ENCODE measurements around the gene OR10AD1. TPM values are rescaled to one million over a fixed set of nuclear protein-coding genes. Genes with fewer than 3 reads are reported as not detected.

OR10AD1 gene
- total and polyA plus RNA-seq, 9 of the 15 experiments (the other 6 are each of a cell fraction or from before 2014, with no cell fraction given), result not detected

DNA sequence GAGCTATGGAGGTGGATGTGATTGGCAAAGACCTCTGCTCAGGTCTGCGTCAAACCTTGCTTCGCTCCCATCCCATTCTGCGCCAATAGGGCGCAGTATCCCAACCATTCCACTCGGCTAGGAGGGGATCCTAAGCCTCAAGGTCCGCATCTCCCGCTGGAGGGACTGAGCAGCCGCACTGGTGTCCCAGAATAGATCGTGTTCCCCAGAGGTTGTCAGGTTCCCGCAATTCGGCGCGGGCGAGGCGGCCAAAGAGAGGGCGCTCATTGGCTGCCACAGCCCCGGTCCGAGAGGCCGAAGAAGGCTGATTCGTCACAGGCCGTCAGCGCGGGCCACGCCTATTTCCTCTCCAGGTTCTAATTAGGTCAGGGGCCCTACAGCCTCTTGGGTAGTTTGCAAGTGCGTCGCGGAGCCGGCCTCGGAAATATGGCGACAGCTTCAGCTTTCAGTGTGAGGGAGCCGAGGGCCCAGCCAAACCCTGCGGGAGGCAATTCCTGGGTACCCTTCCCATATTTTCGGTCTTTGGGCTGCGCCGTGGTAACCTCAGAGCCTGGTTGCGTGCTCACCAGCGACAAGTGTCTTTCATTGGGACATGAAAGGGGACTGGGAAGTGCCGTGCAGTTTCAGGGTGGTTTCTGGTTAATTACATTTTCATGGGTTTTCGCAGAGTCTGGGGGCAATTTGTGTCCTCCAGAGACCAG, 5.0 kb downstream of the OR10AD1 start (continued):
- TF ChIP-seq, protein P1, sequence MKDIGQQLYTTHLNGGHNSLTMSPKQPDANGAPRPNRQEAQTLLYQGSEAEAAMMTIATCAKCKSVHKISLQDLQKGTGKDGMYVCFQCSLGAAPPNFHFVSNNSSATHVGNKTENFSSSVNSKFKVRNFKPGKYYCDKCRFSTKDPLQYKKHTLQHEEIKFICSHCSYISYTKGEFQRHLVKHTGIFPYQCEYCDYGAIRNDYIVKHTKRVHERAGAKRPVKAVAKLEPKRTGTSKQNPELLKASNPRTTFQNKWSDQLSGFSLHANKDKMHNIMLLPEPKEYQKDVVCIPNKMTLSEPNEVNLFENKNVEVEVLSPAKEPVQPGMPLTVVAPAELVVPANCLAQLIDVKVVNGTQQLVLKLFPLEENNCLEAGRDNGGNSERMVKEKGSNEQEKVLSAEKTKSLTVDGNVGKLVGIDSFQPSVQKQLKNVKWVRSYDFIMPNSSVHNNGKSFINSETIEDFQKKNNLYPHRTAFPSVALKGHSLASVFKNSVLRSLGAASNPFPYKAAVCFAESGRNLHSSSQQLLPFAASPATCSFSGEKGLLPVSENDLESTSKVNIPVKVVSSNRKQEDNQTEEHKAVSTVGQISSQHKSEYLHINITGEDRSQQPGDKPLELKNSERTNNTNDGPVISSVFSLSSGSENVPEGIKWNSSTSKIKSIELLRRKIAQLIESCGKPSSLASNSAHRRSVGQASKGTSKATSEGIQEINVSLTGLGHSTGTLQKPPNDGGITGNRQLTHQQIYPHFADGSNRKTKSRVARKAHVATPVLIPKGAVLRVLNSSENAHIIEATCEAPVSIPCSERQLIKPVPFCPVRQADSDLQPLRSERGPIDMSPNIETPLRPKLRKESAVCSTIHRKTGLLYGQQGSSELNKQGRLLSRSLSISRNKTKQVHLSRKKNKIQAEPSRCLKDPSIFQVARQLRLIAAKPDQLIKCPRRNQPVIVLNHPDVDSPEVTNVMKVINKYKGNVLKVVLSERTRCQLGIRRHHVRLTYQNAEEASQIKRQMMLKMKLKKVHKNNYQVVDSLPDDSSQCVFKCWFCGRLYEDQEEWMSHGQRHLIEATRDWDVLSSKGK (CRISPR knock-in tag; IDR thresholded peaks at IDR 0.05), result no peak
- 0 out of 2 replicates have a peak, but pooled peaks have one; percentile 19 for TF ChIP-seq HDAC2 (IDR thresholded peaks at IDR 0.05)
- no peak for TF ChIP-seq MYBL2 (IDR thresholded peaks at IDR 0.05; ENCODE audit: low read depth)
- TF ChIP-seq MYBL2 (CRISPR knock-in tag; IDR thresholded peaks at IDR 0.05; ENCODE audit: borderline replicate concordance), result no peak
- TF ChIP-seq, protein P2, sequence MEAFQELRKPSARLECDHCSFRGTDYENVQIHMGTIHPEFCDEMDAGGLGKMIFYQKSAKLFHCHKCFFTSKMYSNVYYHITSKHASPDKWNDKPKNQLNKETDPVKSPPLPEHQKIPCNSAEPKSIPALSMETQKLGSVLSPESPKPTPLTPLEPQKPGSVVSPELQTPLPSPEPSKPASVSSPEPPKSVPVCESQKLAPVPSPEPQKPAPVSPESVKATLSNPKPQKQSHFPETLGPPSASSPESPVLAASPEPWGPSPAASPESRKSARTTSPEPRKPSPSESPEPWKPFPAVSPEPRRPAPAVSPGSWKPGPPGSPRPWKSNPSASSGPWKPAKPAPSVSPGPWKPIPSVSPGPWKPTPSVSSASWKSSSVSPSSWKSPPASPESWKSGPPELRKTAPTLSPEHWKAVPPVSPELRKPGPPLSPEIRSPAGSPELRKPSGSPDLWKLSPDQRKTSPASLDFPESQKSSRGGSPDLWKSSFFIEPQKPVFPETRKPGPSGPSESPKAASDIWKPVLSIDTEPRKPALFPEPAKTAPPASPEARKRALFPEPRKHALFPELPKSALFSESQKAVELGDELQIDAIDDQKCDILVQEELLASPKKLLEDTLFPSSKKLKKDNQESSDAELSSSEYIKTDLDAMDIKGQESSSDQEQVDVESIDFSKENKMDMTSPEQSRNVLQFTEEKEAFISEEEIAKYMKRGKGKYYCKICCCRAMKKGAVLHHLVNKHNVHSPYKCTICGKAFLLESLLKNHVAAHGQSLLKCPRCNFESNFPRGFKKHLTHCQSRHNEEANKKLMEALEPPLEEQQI (IDR thresholded peaks at IDR 0.05), result no peak
- TF ChIP-seq CBX1 (IDR thresholded peaks at IDR 0.05; ENCODE audit: low read depth), result peak; percentile 86
- TF ChIP-seq AFF4 (CRISPR knock-in tag; IDR thresholded peaks at IDR 0.05), result peak; percentile 75; the same call in 1 of the 2 replicates
- TF ChIP-seq ZNF274 (IDR thresholded peaks at IDR 0.05; ENCODE audit: borderline replicate concordance, low read depth, low read length), result no peak
- TF ChIP-seq CREB1 (IDR thresholded peaks at IDR 0.05), result peak; percentile 79
- TF ChIP-seq CREB1 (CRISPR knock-in tag; IDR thresholded peaks at IDR 0.05), result peak; percentile 88
- TF ChIP-seq ZNF75A (CRISPR knock-in tag; IDR thresholded peaks at IDR 0.05), result no peak
- no peak for TF ChIP-seq DMBX1 (CRISPR knock-in tag; IDR thresholded peaks at IDR 0.05; ENCODE audit: borderline replicate concordance)
- TF ChIP-seq, protein P3, sequence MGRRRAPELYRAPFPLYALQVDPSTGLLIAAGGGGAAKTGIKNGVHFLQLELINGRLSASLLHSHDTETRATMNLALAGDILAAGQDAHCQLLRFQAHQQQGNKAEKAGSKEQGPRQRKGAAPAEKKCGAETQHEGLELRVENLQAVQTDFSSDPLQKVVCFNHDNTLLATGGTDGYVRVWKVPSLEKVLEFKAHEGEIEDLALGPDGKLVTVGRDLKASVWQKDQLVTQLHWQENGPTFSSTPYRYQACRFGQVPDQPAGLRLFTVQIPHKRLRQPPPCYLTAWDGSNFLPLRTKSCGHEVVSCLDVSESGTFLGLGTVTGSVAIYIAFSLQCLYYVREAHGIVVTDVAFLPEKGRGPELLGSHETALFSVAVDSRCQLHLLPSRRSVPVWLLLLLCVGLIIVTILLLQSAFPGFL (CRISPR knock-in tag; IDR thresholded peaks at IDR 0.05), result no peak
- TF ChIP-seq CSDE1 (IDR thresholded peaks at IDR 0.05), result peak in 1 of 2 experiments; percentile 58; a peak in 1 of 4 replicates
- TF ChIP-seq, protein P4, sequence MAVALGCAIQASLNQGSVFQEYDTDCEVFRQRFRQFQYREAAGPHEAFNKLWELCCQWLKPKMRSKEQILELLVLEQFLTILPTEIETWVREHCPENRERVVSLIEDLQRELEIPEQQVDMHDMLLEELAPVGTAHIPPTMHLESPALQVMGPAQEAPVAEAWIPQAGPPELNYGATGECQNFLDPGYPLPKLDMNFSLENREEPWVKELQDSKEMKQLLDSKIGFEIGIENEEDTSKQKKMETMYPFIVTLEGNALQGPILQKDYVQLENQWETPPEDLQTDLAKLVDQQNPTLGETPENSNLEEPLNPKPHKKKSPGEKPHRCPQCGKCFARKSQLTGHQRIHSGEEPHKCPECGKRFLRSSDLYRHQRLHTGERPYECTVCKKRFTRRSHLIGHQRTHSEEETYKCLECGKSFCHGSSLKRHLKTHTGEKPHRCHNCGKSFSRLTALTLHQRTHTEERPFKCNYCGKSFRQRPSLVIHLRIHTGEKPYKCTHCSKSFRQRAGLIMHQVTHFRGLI (CRISPR knock-in tag; IDR thresholded peaks at IDR 0.05), result no peak

Measured in K562 (cell line).